AG04450 (cell line): ENCODE data around the gene DUOXA2. TPM values are rescaled to one million over a fixed set of nuclear protein-coding genes. Genes with fewer than 3 reads are reported as not detected.

ENCODE experiments used
- CTCF ChIA-PET: fragments of 300-600, 350-600 bp; formaldehyde crosslinking; extraction: SDS; loops from one replicate; lab custom pipeline; 2022; ENCODE audit warnings: antibody characterized with exemption, inconsistent platforms; lab: Charles Lee
- POLR2A ChIA-PET: fragments of 350-600 bp; formaldehyde crosslinking; extraction: SDS; loops from one replicate; lab custom pipeline; 2021; ENCODE audit warnings: antibody characterized with exemption, inconsistent platforms; lab: Yijun Ruan, JAX
- DNase-seq: peaks from one replicate; pipeline ENCODE4 v3.0.0-alpha.2; 2011; ENCODE audit warnings: low read depth, low spot score
- H3K27ac ChIP-seq: one replicate; pipeline ENCODE4 v1.5.1; 2012; ENCODE audit warnings: low read depth, low read length, control low read depth
- H3K27me3 ChIP-seq: one replicate; pipeline ENCODE4 v1.6.0; 2012; ENCODE audit warnings: low read length; ENCODE audit not compliant: control insufficient read depth, insufficient read depth
- H3K4me3 ChIP-seq: 2 replicates; pipeline ENCODE4 v1.5.1; 2011; ENCODE audit warnings: mild to moderate bottlenecking, low read depth, low read length, control low read depth
- H3K9me3 ChIP-seq: 2 replicates; pipeline ENCODE4 v1.5.1; 2012; ENCODE audit warnings: low read length; ENCODE audit not compliant: control insufficient read depth, insufficient read depth
- CTCF ChIP-seq: IDR thresholded peaks from 2 replicates; pipeline ENCODE4 v1.5.1; 2011; ENCODE audit warnings: low read depth, low read length, control low read depth, inconsistent platforms
- polyA plus RNA-seq: library from polyadenylated mRNA; depleted of rRNA; stranded (reverse); fragments of >200 nt; gene quantifications from 2 replicates; pipeline ENCODE4 v1.2.3, GENCODE V29; 2011

The DUOXA2 gene
- polyA plus RNA-seq, 1 experiment: not detected

DNA sequence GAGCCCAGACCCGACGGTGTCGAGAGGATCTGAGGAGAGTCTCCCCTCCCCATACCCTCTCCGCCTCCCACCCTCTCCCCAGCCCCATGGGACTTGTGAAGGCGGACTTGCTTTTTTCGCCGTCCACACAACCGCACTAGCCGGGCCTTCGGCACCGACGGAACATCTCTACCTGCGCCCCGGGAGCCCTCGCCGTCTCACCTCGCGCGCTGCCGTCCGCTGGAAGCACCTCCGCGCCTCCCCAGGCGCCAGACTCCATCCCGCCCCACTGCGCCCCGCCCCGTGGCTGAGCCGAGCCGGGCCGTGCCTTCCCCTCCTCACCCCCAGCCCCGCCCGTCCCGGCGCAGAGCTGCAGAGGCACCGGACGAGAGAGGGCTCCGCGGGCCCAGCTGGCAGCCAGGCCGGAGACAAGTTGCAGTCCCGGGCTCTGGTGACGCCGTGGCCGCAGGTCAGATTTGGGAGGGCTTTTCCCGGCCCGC lies 15.6 kb downstream of the DUOXA2 start, which contains the start of the genes DUOX1 and DUOXA1:
TSS of gene DUOX1 (plus strand) at position 344 of the 479 bp plus-strand sequence. CDS start 1,973 bp downstream, outside the sequence.
TSS of gene DUOXA1 (minus strand) at position 229 of the 479 bp plus-strand sequence. CDS start 6,865 bp downstream, outside the sequence.
- POLR2A ChIA-PET: no interaction called here
- Histone ChIP-seq H3K4me3 (no peak within 1 kb of the TSS), H3K27ac (no peak within 1 kb of the TSS), H3K9me3 (no peaks in the 10 kb centered on the region; the same call in 1 of the 2 replicates), H3K27me3 (peaks cover 66% of the 10 kb centered on the region)
- DNase-seq: no peak
- no peak for TF ChIP-seq CTCF
- CTCF ChIA-PET: interaction anchor here (5.6 kb wide), 1 partner anchor 11 kb away, joined by 30 read pairs; no protein-coding TSS in a partner anchor

GRCh38 chr15:45130291-45131000 lies 16.3 kb downstream of the DUOXA2 start:
- CTCF ChIA-PET: interaction anchor here (5.6 kb wide), 1 partner anchor 12 kb away, joined by 30 read pairs; no protein-coding TSS in a partner anchor
- Histone ChIP-seq H3K9me3 (no peaks in the 10 kb centered on the region; the same call in 1 of the 2 replicates), H3K27me3 (peaks cover 73% of the 10 kb centered on the region), H3K27ac (no peak overlapping the region), H3K4me3 (no peak overlapping the region)
- POLR2A ChIA-PET: no interaction called here
- TF ChIP-seq CTCF: no peak
- DNase-seq: no peak

DNA sequence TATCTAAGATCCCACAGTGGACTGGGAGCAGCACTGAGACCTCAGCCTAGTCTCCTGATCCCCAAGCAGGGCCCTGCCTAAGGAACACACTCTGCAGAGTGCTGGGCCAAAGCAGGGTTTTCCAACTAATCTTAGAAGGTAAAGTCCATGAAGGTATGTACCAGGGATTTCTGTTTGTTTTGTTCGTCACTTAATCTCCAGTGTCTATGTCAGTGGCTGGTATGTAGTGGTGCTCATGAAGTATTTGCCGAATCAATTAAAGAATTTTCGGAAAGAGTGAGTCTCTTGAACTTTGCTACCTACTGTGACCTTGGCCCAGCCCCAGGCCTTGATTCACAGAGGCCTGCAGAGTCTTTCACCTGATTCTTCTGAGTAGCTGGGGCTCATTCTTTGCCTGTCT lies 17.4 kb downstream of the DUOXA2 start:
- ChIA-PET CTCF (interaction anchor here (5.6 kb wide), 1 partner anchor 13 kb away, joined by 30 read pairs; no protein-coding TSS in a partner anchor), POLR2A (no interaction called here)
- Histone ChIP-seq H3K27me3 (peaks cover 79% of the 10 kb centered on the region), H3K4me3 (no peak overlapping the region), H3K9me3 (no peaks in the 10 kb centered on the region; the same call in 1 of the 2 replicates), H3K27ac (no peak overlapping the region)
- DNase-seq: no peak
- TF ChIP-seq CTCF: no peak

DNA sequence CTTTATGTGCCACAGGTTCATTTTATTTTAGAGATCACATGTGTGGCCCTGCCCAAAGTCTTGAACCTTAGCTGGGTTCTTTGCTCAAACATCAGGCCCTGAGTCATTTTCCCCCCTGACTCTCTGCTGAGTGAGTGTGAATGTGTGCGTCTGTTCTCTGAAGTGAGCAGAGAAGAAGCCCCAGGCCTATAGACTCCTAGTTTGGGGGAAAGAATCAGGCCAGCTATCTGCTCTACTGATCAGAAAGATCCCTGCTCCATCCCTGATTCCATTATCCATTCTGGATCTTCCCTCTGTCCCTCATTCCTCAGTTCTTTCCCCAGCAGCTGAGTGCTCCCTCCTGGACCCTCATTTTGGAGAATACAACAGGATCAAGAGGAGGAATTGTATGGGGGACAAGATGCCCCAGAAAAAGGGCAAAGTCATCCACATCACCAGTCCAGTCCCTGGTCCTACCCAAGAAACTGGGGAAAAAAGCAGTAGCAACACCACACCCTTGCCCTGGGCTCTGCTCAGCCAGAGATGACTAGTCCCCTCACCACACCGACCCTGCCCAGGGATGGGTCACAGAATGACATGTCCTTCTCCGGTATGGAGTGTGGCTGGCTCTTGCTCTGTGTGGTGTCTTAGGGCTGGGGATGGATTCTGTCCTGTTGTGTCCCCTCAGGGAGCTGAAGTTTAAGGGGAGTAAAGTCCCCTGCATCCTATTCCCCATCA lies 18.9 kb downstream of the DUOXA2 start:
- POLR2A ChIA-PET: no interaction called here
- no peaks in the 10 kb centered on the region; the same call in 1 of the 2 replicates for H3K9me3 ChIP-seq
- no peak overlapping the region for H3K27ac ChIP-seq
- CTCF ChIA-PET: interaction anchor here (2.1 to 5.6 kb wide), 2 partner anchors 15 to 30 kb away, joined by 9 to 30 read pairs; no protein-coding TSS in a partner anchor
- peaks cover 81% of the 10 kb centered on the region for H3K27me3 ChIP-seq
- no peak for DNase-seq
- no peak overlapping the region for H3K4me3 ChIP-seq
- no peak for TF ChIP-seq CTCF
